Endothelial cell (in vitro differentiated cells): ENCODE measurements around the gene LRP10. TPM values are rescaled to one million over a fixed set of nuclear protein-coding genes. Genes with fewer than 3 reads are reported as not detected.

Source experiments
- DNase-seq: peaks from one replicate; pipeline ENCODE4 v3.0.0; 2021; ENCODE audit warnings: low spot score
- H3K27ac Mint-ChIP-seq: one replicate; pipeline ENCODE4 v1.8.0; 2021; ENCODE audit warnings: mixed read lengths, inconsistent platforms; ENCODE audit not compliant: unreplicated experiment
- H3K27me3 Mint-ChIP-seq: one replicate; pipeline ENCODE4 v1.8.0; 2021; ENCODE audit warnings: mild to moderate bottlenecking, moderate library complexity, mixed read lengths, inconsistent platforms; ENCODE audit not compliant: unreplicated experiment
- H3K36me3 Mint-ChIP-seq: one replicate; pipeline ENCODE4 v1.8.0; 2021; ENCODE audit warnings: mild to moderate bottlenecking, low read depth, mixed read lengths, inconsistent platforms; ENCODE audit not compliant: unreplicated experiment
- H3K4me1 Mint-ChIP-seq: one replicate; pipeline ENCODE4 v1.8.0; 2021; ENCODE audit warnings: mild to moderate bottlenecking, mixed read lengths, inconsistent platforms; ENCODE audit not compliant: unreplicated experiment
- H3K4me3 Mint-ChIP-seq: one replicate; pipeline ENCODE4 v1.8.0; 2021; ENCODE audit warnings: mild to moderate bottlenecking, mixed read lengths, inconsistent platforms; ENCODE audit not compliant: unreplicated experiment
- H3K9me3 Mint-ChIP-seq: one replicate; pipeline ENCODE4 v1.8.0; 2021; ENCODE audit warnings: mixed read lengths, inconsistent platforms; ENCODE audit not compliant: unreplicated experiment
- total RNA-seq: library from RNA; stranded (reverse); fragmentation: NEBNext Ultra II Directional; extraction: Animal tissue kit (Norgen Biotek cat#: 25700); gene quantifications from one replicate; pipeline ENCODE4 v1.2.1, GENCODE V29; 2021; ENCODE audit not compliant: unreplicated experiment
- TF ChIP-seq, protein P1 (sequence below): fragments of 200-600 bp; sonication (generic); IDR thresholded peaks from one replicate; pipeline ENCODE4 v1.5.0; 2021; ENCODE audit warnings: antibody characterized with exemption; ENCODE audit not compliant: unreplicated experiment

Gene LRP10
- total RNA-seq, 1 donor from 2014 or later = 105 TPM

GRCh38 chr14:22861651-22862050, 9.9 kb upstream of the LRP10 start:
- no peak for DNase-seq
- Mint-ChIP-seq H3K4me3 (no peak overlapping the region), H3K9me3 (no peaks in the 10 kb centered on the region), H3K4me1 (peaks cover 8% of the 10 kb centered on the region), H3K36me3 (no peaks in the 10 kb centered on the region), H3K27me3 (no peaks in the 10 kb centered on the region), H3K27ac (no peak overlapping the region)
- TF ChIP-seq, protein P1, sequence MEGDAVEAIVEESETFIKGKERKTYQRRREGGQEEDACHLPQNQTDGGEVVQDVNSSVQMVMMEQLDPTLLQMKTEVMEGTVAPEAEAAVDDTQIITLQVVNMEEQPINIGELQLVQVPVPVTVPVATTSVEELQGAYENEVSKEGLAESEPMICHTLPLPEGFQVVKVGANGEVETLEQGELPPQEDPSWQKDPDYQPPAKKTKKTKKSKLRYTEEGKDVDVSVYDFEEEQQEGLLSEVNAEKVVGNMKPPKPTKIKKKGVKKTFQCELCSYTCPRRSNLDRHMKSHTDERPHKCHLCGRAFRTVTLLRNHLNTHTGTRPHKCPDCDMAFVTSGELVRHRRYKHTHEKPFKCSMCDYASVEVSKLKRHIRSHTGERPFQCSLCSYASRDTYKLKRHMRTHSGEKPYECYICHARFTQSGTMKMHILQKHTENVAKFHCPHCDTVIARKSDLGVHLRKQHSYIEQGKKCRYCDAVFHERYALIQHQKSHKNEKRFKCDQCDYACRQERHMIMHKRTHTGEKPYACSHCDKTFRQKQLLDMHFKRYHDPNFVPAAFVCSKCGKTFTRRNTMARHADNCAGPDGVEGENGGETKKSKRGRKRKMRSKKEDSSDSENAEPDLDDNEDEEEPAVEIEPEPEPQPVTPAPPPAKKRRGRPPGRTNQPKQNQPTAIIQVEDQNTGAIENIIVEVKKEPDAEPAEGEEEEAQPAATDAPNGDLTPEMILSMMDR = no peak

DNA sequence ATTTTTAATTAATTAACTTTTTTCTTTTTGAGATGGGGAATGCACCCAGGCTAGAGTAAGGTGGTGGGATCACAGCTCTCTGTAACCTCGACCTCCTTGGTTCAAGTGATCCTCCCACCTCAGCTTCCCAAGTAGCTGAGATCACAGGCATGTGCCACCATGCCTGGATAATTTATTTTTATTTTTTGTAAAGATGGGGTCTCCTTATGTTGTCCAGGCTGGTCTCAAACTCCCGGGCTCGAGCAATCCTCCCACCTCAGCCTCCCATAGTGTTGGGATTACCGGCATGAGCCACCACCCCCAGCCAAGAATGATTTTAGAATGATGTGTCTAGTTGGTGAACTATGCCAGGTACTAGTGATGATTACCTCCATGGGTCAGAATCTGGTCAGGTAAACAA, 6.6 kb upstream of the LRP10 start:
- no peak for DNase-seq
- no peak overlapping the region for H3K4me3 Mint-ChIP-seq
- peaks cover 10% of the 10 kb centered on the region for H3K4me1 Mint-ChIP-seq
- TF ChIP-seq, protein P1 = no peak
- H3K27me3 Mint-ChIP-seq = peaks cover 2% of the 10 kb centered on the region
- H3K36me3 Mint-ChIP-seq = no peaks in the 10 kb centered on the region
- no peaks in the 10 kb centered on the region for H3K9me3 Mint-ChIP-seq
- no peak overlapping the region for H3K27ac Mint-ChIP-seq

- TF ChIP-seq, protein P1 = no peak
- Mint-ChIP-seq H3K4me1 (peaks cover 10% of the 10 kb centered on the region), H3K27ac (no peak overlapping the region), H3K4me3 (no peak overlapping the region), H3K36me3 (no peaks in the 10 kb centered on the region), H3K9me3 (no peaks in the 10 kb centered on the region), H3K27me3 (peaks cover 2% of the 10 kb centered on the region)
- DNase-seq = peak; percentile 30
These were observed 5.8 kb upstream of the LRP10 start for GRCh38 chr14:22865424-22866405.

DNA sequence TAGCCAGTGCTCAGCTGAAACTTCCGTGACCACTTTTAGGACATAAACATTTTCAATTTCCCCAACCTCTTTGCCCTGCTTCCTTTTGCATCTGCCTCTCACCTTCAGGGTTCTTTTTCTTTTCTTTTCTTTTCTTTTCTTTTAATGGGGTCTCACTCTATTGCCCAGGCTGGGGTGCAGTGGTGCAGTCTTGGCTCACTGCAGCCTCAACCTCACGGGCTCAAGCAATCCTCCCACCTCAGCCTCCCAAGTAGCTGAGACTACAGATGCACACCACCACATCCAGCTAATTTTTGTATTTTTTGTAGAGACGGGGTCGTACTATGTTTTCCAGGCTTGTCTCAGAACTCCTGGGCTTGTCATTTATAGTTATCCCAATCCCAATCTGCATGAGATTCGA, 4.7 kb upstream of the LRP10 start:
- Mint-ChIP-seq H3K27me3 (peaks cover 2% of the 10 kb centered on the region), H3K4me3 (peak overlapping the region; percentile 56)
- TF ChIP-seq, protein P1 = no peak

GRCh38 chr14:22870811-22871223, 723 bp upstream of the LRP10 start:
- TF ChIP-seq, protein P1 = no peak
- Mint-ChIP-seq H3K27ac (peak overlapping the region; percentile 99), H3K27me3 (peaks cover 7% of the 10 kb centered on the region), H3K4me1 (peaks cover 20% of the 10 kb centered on the region), H3K9me3 (no peaks in the 10 kb centered on the region), H3K36me3 (peaks cover 14% of the 10 kb centered on the region), H3K4me3 (peak overlapping the region; percentile 96)
- no peak for DNase-seq

More for the DNA sequence above, 4.7 kb upstream of the LRP10 start:
- no peak for DNase-seq
- H3K27ac Mint-ChIP-seq = no peak overlapping the region
- H3K4me1 Mint-ChIP-seq = peaks cover 17% of the 10 kb centered on the region
- H3K36me3 Mint-ChIP-seq = no peaks in the 10 kb centered on the region
- no peaks in the 10 kb centered on the region for H3K9me3 Mint-ChIP-seq
